GM21825 (cell line): Measurements from ENCODE around the gene HOXA5.

Experiments used
- ATAC-seq: cut with Tn5 transposase; IDR thresholded peaks from one replicate; pipeline ENCODE4 v1.9.1; 2021; ENCODE audit warnings: mild to moderate bottlenecking, moderate library complexity; ENCODE audit not compliant: unreplicated experiment

The HOXA5 gene

GRCh38 chr7:27160546-27161213, 17.2 kb upstream of the HOXA5 start:
- ATAC-seq, result peak; percentile 63

- no peak for ATAC-seq
Measured at GRCh38 chr7:27160145-27160545, 16.7 kb upstream of the HOXA5 start.

DNA sequence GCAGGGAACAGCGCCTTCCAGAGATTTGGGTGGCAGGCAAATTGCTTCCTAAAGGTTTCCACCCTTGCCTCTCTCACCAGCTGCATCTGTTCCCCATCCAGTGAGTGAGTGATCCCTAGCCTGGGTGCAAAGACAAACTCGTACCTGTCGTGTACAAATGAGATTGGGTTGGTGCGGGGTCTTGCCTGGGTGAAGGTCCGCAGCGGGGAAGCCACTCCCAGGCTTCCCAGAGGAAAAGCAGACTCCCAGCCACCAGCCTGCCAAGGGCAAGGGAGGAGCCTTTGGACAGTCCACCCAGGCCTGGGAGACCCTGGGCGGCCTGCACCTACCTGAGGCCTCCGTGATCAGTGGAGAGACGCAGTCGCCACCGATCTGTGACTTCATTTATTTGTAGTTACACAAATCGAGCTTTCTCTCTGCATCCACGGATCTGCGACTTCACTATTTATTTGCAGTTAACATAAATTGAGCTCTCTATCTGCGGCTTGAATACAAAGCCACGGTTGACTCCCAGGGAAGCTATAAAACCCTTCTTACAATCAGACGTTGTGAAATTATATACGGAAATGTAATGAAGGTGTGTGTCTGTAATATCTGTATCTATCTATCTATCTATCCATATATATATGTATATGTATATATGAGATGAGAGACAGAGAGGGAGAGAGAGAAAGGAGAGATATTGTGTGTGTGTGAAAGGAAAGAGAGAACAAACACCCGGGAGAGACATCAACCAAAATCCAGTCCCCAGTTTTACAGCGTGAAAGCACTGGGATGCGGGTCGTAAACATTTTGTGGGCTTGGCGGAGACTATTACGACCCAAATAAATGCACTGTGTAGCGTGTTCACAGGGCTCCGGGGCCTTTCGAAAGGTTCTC, 16.0 kb upstream of the HOXA5 start:
- ATAC-seq, result no peak

DNA sequence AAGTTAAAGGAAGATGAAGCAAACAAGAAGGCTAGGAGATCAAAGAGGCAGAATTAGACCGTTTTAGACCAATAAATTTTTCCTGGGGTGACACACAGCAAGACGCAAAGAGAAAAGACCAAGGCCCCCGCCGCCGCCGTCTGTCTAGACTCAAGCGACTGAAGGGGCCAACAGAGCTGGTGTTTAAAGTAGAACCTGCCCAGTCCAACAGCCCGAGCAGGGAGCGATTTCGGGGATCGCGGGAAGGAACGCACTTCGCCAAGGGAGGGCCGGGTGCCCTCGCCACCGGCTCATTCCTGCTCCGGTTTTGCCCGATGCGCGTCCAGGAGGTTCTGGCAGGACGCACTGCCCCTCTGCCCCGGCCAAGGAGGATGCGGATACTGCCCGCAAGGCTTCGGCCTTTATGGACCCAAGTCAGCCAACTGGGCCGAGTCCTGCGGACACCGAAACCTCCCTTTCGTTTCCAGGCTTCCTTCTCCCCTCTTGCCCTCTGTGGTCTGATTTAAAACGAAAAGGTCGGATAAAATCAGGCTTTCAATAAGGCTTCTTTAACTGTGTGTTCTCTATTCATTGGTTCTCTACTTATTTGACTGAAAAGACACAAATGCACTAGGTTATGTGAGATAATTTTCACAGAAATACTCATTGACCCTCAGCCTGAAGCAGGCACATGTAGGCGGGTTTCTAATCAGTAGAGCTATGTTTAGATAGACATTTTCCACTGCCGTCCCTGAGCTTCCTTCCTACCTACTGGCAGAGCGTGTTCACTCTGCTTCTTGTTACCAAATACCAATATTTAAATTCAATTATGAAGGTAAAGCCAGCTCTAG, 15.2 kb upstream of the HOXA5 start:
- no peak for ATAC-seq

DNA sequence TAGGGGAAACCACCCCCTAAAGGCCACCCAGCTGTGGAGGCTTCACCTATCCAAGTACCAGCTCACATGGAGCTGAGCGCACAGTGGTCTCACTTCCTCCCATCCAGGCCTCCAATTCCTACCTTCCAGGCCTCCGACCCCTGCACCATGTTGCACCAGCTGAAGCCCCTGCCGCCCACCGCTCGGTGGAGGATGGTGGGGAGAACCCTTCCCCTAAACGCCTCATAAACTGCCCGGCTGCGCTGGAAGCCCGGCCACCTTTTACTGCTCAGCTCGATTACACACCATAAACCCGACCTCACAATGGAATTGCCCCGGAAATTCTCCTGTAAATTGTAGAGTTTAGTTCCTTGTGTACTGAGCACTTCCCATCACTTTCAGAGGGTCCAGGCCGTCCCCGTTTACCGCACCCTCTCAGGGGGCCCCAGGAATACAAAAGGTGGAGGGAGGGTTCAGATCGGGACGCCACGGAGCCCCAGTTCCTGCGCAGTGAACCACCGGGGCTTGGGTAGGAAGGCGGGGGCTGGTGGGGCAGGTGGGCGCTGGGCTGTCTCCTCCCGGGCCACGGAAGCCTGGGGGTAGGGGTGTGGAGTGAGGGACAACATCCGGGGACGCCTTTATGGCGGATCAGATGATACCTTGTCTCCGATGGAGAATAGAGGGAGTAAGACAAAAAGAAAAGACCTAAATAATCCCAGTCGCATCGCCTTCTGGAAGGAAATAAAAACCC, 14.4 kb upstream of the HOXA5 start:
- ATAC-seq, result no peak

DNA sequence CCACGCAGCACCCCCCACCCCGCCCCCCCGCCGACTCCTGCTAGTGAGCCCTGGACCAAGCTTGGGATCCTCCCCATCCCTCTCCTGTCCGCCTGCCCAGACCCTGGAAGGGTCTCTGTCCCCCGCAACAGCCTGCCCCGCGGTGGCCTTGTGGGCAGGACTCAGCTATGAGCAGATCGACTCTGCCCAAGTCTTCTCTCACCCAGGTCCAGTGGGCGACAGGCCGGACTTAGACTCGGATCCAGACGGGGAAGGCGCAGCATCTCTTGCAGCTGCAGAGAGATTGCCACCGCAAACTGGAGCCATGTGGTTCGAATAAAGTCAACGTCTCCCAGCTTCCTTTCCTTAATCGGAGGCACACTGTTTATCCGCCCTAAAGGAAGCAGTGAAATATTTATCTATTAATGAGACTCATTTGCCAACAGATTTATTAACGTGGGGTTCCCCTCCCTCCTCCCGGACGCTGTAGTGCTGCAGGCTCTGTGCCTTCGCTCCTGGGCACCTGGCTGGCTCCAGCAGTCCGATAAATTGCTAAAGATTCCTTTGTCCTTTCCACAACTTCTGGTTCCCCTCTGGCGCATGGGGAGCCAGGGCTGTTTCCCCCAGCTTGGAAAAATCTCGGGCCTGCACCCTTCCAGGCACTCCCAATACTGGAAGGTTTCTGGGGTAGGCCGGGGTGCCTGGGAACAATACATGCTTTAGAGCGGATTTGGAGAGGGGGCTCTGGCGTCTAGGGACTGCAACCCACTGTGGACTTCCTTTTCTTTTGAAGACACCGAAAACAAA, 13.6 kb upstream of the HOXA5 start:
- no peak for ATAC-seq

GRCh38 chr7:27156508-27156898, 13.0 kb upstream of the HOXA5 start, which contains the start of gene HOXA7:
HOXA7 (minus strand) TSS chr7:27156675; CDS start chr7:27156545, 130 bp downstream.
- ATAC-seq, result no peak

DNA sequence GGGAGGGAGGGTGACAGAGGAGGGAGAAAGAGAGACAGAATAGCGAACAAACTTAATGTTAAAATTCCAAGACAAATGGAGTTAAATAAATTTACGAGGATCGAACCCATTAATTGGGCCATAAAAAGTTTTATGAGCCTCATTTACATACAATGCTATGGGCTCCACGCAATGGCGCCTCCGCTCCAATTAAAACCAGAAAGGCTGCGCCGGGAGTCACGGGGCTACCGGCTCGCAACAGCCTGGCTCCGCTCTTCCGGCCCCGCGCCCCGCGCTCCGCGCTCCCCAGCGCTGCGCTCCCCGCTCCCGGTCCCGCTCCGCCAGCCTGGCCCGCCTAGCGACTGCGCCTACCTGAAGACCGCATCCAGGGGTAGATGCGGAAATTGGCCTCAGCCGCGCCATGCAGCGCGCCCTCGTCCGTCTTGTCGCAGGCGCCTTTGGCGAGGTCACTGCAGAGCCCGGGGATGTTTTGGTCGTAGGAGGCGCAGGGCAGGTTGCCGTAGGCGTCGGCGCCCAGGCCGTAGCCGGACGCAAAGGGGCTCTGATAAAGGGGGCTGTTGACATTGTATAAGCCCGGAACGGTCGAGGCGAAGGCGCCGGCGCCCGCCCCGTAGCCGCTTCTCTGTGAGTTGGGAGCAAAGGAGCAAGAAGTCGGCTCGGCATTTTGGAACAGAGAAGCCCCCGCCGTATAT, 12.5 kb upstream of the HOXA5 start:
- no peak for ATAC-seq

- ATAC-seq, result no peak
Measured at GRCh38 chr7:27154901-27155815, 11.7 kb upstream of the HOXA5 start.

- ATAC-seq, result no peak
Measured at GRCh38 chr7:27154369-27154768, 10.9 kb upstream of the HOXA5 start.

GRCh38 chr7:27153526-27153925, 10.0 kb upstream of the HOXA5 start:
- no peak for ATAC-seq

- no peak for ATAC-seq
Measured at GRCh38 chr7:27152816-27153442, 9.4 kb upstream of the HOXA5 start.

GRCh38 chr7:27151931-27152815, 8.7 kb upstream of the HOXA5 start, which contains the start of gene HOXA3:
HOXA3 (minus strand) TSS chr7:27152583; CDS start chr7:27110640, 41,943 bp downstream.
- ATAC-seq, result no peak

DNA sequence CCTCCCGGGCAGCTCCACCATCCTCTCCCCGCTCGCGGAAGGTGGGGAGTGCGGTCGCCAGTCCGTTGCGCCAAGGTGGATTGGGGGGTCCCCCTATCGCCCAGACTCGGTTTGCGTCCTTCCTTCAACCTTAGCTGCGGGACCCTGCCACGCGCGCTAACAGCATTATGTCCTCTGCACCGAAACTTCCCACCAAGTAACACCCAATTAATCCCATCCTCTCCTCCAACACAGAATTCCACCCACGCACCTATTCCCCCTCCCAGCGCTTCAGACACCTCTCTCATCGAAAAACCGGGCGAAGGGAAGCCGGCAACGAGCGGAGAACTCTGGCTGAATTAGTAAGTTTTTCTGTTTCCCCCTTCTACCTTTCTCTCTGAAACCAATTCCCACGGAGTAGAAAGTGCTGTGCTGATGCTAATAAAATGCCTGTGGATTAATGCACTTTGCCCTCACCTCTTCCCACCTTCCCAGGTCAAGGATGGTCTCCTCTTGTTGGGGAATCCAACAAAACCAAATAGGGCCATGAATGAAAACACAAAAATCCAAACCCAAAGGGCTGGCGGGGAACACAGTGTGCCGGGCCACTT, 8.0 kb upstream of the HOXA5 start:
- ATAC-seq, result no peak

DNA sequence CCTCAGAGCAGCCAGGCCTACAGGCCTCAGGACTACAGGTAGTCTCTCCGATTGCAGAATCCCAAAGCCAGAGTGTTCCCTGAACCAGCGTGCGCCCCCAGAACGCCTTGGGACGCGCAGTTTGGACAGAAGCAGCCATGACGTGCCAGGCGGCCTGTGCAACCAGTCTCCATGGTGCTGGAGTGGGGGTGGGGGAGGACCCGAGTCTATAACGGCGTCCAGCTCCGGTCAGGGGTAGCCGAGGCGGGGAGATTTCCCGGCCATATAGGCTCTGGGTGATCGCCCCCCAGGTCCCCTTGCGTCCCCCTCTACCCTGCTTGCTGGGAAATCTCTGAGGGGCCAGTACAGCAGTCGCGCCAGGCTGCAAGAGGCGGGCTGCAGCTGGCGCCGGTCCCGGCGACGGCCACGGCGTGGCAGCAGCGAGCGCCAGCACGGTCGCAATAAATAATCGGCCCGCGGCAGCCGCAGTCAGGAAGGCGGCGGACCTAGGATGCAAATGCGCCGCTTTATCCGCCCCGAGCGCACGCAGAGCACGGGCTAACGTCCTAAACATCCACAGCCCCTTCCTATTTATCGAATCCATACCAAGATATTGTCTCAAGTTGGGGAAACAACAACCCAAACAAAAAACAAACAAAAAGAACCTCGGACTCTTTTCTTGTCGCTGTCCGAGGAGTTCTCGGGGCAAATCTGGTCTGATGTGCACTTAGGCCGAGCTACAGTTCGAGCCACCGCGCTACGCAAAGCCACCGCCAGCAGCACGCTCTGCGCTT, 7.3 kb upstream of the HOXA5 start:
- ATAC-seq, result peak; percentile 77
